Ovary (tissue), 9 donors: Measurements from ENCODE around the gene CNNM4. TPM values are rescaled to one million over a fixed set of nuclear protein-coding genes. Genes with fewer than 3 reads are reported as not detected.

Source experiments
- DNase-seq, 5 donors: peaks; one replicate each; pipeline ENCODE4 v3.0.0-alpha.2; 2019 to 2020
- H3K27ac ChIP-seq, 2 donors: fragments of 200-600 bp; one replicate each; pipeline versions ENCODE4 v1.5.1 to v1.8.0; 2019 to 2022
- H3K27me3 ChIP-seq: fragments of 200-600 bp; one replicate; pipeline ENCODE4 v1.8.0; 2022
- H3K36me3 ChIP-seq: fragments of 200-600 bp; sonication (generic); one replicate; pipeline ENCODE4 v1.5.1; 2019
- H3K4me1 ChIP-seq: one replicate; pipeline ENCODE4 v1.8.1; 2013; ENCODE audit warnings: mild to moderate bottlenecking, moderate library complexity; ENCODE audit not compliant: insufficient read depth
- H3K4me3 ChIP-seq: fragments of 200-600 bp; sonication (generic); one replicate; pipeline ENCODE4 v1.5.1; 2017
- H3K9me3 ChIP-seq, 2 donors: fragments of 200-600 bp in 1 of 2; sonication (generic) in 1 of 2; one replicate each; pipeline versions ENCODE4 v1.5.1 to v1.8.1; 2013 to 2019; ENCODE audit warnings: mild to moderate bottlenecking in 1 of 2, moderate library complexity in 1 of 2
- POLR2A ChIP-seq: fragments of 450-650 bp; IDR thresholded peaks from one replicate; pipeline ENCODE4 v1.6.1; 2017; ENCODE audit warnings: antibody characterized with exemption, mild to moderate bottlenecking, moderate library complexity
- WGBS, 3 donors: extraction: QIAGEN DNeasy Blood & Tissue Kit in 1 of 3; methylation state at CpG; one replicate each; pipeline versions ENCODE4 v1.1.5 to v1.1.7; 2013 to 2017; 5-methylcytosine and 5-hydroxymethylcytosine counted together
- intact Hi-C, 4 donors: fragments of 100-400 bp; cut with DNase I; formaldehyde crosslinking; loops; one replicate each; pipeline versions ENCODE4 v1.11.0 to v1.15.1; 2022 to 2023
- microRNA counts: library from miRNA; unstranded; fragments of <30 nt; microRNA quantifications from one replicate; lab custom pipeline; 2016
- microRNA-seq, 3 donors: library from miRNA; unstranded; fragments of <30 nt; microRNA quantifications; one replicate each; pipeline versions ENCODE4 to v1.2.0, GENCODE V29; 2019 to 2020
- polyA plus RNA-seq, 2 donors: library from polyadenylated mRNA; stranded (reverse); fragments of 200-250 nt in 1 of 2; fragments of 350-450 nt in 1 of 2; fragmentation: Illumina TruSeq in 1 of 2; extraction: RNeasy Lipid Tissue Mini Kit (QIAGEN cat#74804) in 1 of 2; gene quantifications; one replicate each; pipeline ENCODE4 v1.2.3, GENCODE V29; 2013 to 2014
- small RNA-seq: library from RNA; depleted of rRNA; stranded (forward); fragments of <200 nt; gene quantifications from one replicate; pipeline ENCODE3, GENCODE V24; 2016
- total RNA-seq, 7 donors: library from RNA; depleted of rRNA in 2 of 7; stranded (reverse); fragments of >200 nt in 2 of 7; fragmentation: NEBNext Ultra II Directional in 3 of 7; extraction: Animal tissue kit (Norgen Biotek cat#: 25700) in 3 of 7; gene quantifications; one replicate each; pipeline versions ENCODE4 v1.1.0 to v1.2.4, GENCODE V29; 2016 to 2023
- TF ChIP-seq, protein P1 (sequence below), 3 donors: fragments of 450-650 bp in 2 of 3; fragments of 200-600 bp in 1 of 3; IDR thresholded peaks; one replicate each; pipeline versions ENCODE4 v1.5.1 to v1.8.0; 2016 to 2022; ENCODE audit warnings: antibody characterized with exemption in 3 of 3, mild to moderate bottlenecking in 1 of 3
- donor health status: DM: no; HTN: no; CAD: no; lungs with moderate emphysema.
- donor health status: DM: no; HTN: no; CAD: no.
- donor health status: Bipolar disorder and iron deficiency.
- donor health status: DM: yes; HTN: yes; CAD: no.
- donor health status: DM: no; HTN: no; CAD: no.
- donor health status: DM: yes; HTN: yes; CAD: no.

The CNNM4 gene
- total and polyA plus RNA-seq, 9 donors = 2.7 to 8.3 (median 7.0) TPM

- intact Hi-C loops = loop anchor here in 1 of 4 donors (2.0 kb wide), 1 partner anchor 96 kb away; no protein-coding TSS in a partner anchor
- H3K9me3 ChIP-seq = no peaks in the 10 kb centered on the region
- WGBS, 3 donors = 83 to 92% (median 84%) methylated on average over 16 to 17 of the region's 17 CpGs
- DNase-seq = peak in 1 of 5 donors; percentile 25
- peaks cover 14% of the 10 kb centered on the region for H3K4me1 ChIP-seq
- H3K27me3 ChIP-seq = no peaks in the 10 kb centered on the region
- no peak overlapping the region for H3K27ac ChIP-seq
- no peak overlapping the region for H3K4me3 ChIP-seq
- TF ChIP-seq, protein P1, sequence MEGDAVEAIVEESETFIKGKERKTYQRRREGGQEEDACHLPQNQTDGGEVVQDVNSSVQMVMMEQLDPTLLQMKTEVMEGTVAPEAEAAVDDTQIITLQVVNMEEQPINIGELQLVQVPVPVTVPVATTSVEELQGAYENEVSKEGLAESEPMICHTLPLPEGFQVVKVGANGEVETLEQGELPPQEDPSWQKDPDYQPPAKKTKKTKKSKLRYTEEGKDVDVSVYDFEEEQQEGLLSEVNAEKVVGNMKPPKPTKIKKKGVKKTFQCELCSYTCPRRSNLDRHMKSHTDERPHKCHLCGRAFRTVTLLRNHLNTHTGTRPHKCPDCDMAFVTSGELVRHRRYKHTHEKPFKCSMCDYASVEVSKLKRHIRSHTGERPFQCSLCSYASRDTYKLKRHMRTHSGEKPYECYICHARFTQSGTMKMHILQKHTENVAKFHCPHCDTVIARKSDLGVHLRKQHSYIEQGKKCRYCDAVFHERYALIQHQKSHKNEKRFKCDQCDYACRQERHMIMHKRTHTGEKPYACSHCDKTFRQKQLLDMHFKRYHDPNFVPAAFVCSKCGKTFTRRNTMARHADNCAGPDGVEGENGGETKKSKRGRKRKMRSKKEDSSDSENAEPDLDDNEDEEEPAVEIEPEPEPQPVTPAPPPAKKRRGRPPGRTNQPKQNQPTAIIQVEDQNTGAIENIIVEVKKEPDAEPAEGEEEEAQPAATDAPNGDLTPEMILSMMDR (IDR thresholded peaks at IDR 0.05) = no peak
- no peak for TF ChIP-seq POLR2A
- H3K36me3 ChIP-seq = no peaks in the 10 kb centered on the region
These were observed 100.4 kb downstream of the CNNM4 start for GRCh38 chr2:96861074-96861473.

MicroRNAs encoded within 50 kb of the gene (microRNA counts, 767-probe panel; counts per million panel counts)
- 530 counts per million, percentile 78 among the panel's probes with 10 or more counts for microRNA hsa-miR-3127-5p (lab: Ali Mortazavi, UCI)

Small RNA genes within 50 kb of the gene (microRNA-seq; reads per million reads assigned to microRNA genes)
- gene MIR3127 = 0.18 to 0.79 (median 0.38) reads per million in 3 donors

Small RNA genes within 50 kb of the gene (small RNA-seq; reads per million reads assigned to genes)
- 1.00 reads per million, percentile 57 among the genes with 10 or more reads in this experiment for gene MIR3127

Other genes with a start within 250 kb of the CNNM4 start
- 10 to 100 TPM; 11.7 to 46.1 (median 17.1) TPM for gene ARID5A, start 224.2 kb upstream of the CNNM4 start, total RNA-seq
- 10 to 100 TPM in 1 of 2 donors, 1 to 10 TPM in 1; 1.5 to 24.4 TPM for gene ARID5A, start 224.2 kb upstream of the CNNM4 start, polyA plus RNA-seq
- gene KANSL3, start 122.6 kb upstream of the CNNM4 start, total RNA-seq = 10 to 100 TPM; 34.5 to 55.7 (median 48.4) TPM
- gene KANSL3, start 122.6 kb upstream of the CNNM4 start, polyA plus RNA-seq = 10 to 100 TPM; 28.0 to 39.5 TPM
- under 1 TPM; 0.12 to 0.80 (median 0.34) TPM for gene FER1L5, start 118.1 kb upstream of the CNNM4 start, total RNA-seq
- under 1 TPM; 0.08 to 0.23 TPM for gene FER1L5, start 118.1 kb upstream of the CNNM4 start, polyA plus RNA-seq
- 10 to 100 TPM; 14.8 to 29.4 (median 22.5) TPM for gene LMAN2L, start 20.8 kb upstream of the CNNM4 start, total RNA-seq
- 10 to 100 TPM; 23.1 to 41.6 TPM for gene LMAN2L, start 20.8 kb upstream of the CNNM4 start, polyA plus RNA-seq
- 10 to 100 TPM; 13.0 to 23.1 (median 18.6) TPM for gene CNNM3, start 55.4 kb downstream of the CNNM4 start, total RNA-seq
- gene CNNM3, start 55.4 kb downstream of the CNNM4 start, polyA plus RNA-seq = 10 to 100 TPM; 13.1 to 14.0 TPM
- 10 to 100 TPM in 4 of 7 donors, 1 to 10 TPM in 3; 5.3 to 14.1 (median 11.5) TPM for gene ANKRD23, start 83.1 kb downstream of the CNNM4 start, total RNA-seq
- 1 to 10 TPM; 1.4 to 6.4 TPM for gene ANKRD23, start 83.1 kb downstream of the CNNM4 start, polyA plus RNA-seq
- gene ANKRD39, start 97.1 kb downstream of the CNNM4 start, total RNA-seq = 10 to 100 TPM; 10.3 to 14.7 (median 12.7) TPM
- gene ANKRD39, start 97.1 kb downstream of the CNNM4 start, polyA plus RNA-seq = 10 to 100 TPM in 1 of 2 donors, 1 to 10 TPM in 1; 2.6 to 14.1 TPM
- gene SEMA4C, start 109.2 kb downstream of the CNNM4 start, total RNA-seq = 10 to 100 TPM; 29.4 to 59.2 (median 47.2) TPM
- 10 to 100 TPM; 17.3 to 46.9 TPM for gene SEMA4C, start 109.2 kb downstream of the CNNM4 start, polyA plus RNA-seq
- gene FAM178B, start 225.7 kb downstream of the CNNM4 start, total RNA-seq = 1 to 10 TPM in 3 of 7 donors, under 1 TPM in 2, not detected in 2; 0.40 to 6.5 (median 1.3) TPM
- under 1 TPM in 1 of 2 donors, not detected in 1; 0.28 TPM for gene FAM178B, start 225.7 kb downstream of the CNNM4 start, polyA plus RNA-seq